GM12873 (cell line): ENCODE measurements around the gene SATB2.

ENCODE experiments used
- TF ChIP-seq, protein P1 (sequence below): IDR thresholded peaks from 2 replicates; pipeline ENCODE4 v1.5.1; 2012; ENCODE audit warnings: low read depth, mild to moderate bottlenecking, moderate library complexity, low read length, control low read depth; ENCODE audit not compliant: insufficient read depth; ENCODE audit errors: missing control alignments

SATB2 gene

DNA sequence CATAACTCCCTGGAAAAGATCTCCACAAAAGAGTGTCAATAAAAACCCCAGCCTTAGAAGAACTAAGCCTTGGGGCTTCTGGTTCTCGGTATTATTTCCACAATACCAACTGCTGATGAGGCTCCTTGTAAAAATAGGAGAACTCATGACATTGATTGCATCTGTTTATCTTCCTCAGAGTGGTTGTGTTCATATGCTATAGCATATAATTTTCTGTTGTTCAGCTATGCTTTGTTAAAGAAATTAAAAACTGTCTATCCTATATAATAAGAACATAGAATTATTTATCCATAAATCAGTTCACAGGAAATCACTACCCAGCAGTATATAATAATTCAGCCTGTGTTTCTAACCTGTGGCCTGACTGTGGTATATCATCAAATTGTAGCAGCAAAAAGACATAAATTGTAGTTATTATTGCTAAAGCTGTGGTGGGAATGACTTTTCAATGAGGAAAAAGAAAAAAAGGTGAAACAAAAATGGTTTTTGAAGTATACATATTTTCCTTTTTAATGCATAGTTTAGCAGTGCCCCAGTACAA is 68.9 kb downstream of the SATB2 start:
- TF ChIP-seq, protein P1, sequence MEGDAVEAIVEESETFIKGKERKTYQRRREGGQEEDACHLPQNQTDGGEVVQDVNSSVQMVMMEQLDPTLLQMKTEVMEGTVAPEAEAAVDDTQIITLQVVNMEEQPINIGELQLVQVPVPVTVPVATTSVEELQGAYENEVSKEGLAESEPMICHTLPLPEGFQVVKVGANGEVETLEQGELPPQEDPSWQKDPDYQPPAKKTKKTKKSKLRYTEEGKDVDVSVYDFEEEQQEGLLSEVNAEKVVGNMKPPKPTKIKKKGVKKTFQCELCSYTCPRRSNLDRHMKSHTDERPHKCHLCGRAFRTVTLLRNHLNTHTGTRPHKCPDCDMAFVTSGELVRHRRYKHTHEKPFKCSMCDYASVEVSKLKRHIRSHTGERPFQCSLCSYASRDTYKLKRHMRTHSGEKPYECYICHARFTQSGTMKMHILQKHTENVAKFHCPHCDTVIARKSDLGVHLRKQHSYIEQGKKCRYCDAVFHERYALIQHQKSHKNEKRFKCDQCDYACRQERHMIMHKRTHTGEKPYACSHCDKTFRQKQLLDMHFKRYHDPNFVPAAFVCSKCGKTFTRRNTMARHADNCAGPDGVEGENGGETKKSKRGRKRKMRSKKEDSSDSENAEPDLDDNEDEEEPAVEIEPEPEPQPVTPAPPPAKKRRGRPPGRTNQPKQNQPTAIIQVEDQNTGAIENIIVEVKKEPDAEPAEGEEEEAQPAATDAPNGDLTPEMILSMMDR, result no peak

DNA sequence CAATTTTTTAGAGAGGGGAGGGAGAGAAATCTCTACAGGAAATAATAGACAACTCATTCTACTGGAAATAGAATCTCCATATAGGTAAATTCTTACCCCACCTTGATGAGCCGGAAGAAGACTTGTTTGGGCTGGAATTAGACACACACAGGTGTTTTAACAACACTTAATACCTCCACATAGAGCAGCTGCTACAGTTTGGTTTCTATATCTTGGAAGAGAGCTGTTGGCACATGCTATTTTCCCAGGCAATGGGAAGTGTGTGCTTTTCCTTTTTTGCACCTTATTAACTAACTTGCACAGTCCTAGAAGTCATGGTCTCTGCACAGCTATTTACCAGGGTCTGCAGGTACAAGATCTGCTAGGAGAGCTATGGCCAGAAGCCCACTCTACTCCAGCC is 73.7 kb downstream of the SATB2 start:
- TF ChIP-seq, protein P1, result no peak

DNA sequence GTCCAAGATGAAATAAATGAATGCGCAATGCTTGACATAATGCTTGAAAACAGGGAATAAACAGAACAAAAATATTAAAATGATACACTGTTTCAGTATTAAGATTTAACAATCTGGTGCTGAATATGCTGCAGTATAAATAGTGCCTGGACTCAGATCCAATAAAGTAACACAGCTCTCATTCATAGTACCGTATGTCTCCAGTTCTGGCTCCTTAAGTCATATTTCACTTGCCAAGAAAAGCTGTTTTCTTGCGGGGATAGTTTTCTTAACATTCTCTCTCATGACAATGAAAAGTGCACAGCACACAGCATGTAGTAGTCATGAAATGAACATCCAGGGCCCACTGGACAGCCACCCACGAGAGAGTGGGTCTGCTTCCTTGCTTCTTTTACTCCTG is 74.7 kb downstream of the SATB2 start:
- TF ChIP-seq, protein P1, result no peak

DNA sequence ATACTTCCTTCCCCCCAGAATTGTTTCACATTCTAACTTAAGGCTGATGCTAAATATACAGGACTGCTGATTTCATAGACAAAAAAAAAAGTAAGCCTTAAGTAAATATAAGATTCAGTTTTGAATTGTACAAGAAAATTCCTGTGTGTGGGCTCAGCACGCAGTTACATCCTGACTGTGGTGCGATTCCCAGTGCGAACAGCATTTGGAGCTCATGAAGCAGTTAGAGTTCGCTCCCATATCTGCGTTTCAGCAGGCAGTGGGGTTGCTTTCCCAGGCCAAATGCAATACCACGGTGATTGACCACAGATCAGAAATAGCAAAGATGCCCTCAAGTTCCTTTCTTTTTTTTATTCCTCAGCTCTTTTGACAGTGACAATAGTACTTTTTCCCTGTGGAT is 75.6 kb downstream of the SATB2 start:
- TF ChIP-seq, protein P1, result no peak

DNA sequence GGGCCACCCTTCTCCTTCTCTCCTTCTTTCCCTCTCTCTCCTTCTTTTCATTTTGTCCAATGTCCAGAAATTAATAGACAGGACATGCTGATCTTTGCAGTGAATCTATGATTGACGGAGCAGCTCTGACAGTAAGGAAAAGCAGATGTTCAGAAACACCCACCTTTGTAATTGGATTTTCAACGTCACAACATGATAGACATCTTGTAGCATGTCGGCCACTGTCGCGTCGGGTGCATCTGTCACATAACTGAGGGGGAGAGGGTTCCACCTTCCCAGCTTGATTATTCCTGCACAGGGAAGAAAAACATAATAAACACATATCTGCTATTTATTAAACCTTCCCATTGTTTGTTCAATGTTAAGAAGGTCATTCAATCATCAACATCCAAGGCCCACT is 76.2 kb downstream of the SATB2 start:
- TF ChIP-seq, protein P1, result no peak

DNA sequence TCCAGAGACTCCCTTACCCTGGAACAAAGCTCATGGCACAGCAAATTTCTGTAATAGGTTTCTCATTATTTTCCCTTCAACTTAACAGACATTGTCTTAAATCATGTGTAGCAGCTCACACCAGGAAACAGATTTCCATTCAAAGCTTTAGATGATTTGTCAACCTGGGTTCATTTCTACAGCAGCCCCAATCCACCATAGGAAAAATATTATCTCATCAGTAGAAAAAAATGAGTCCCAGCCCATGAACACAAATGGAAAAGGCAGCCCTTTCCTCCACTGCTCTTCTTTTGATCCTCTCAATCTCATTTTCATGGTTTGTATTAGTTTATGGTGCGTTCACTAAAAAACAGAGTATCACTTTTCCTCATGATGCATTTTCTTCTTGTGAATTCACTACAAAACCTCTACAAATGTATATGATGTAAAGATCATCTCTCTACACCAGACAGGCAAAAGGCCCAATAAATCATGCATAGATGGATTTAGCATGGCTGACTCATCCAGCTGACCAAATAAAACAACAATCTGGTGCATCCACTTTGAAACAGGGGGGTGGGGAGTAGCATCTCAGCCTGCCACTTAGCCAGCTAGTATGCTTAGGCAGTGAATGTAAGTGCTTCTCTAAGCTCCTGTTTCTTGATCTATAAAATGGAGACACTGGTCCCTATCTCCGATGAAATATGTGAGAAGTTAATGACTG is 78.6 kb downstream of the SATB2 start:
- TF ChIP-seq, protein P1, result no peak

DNA sequence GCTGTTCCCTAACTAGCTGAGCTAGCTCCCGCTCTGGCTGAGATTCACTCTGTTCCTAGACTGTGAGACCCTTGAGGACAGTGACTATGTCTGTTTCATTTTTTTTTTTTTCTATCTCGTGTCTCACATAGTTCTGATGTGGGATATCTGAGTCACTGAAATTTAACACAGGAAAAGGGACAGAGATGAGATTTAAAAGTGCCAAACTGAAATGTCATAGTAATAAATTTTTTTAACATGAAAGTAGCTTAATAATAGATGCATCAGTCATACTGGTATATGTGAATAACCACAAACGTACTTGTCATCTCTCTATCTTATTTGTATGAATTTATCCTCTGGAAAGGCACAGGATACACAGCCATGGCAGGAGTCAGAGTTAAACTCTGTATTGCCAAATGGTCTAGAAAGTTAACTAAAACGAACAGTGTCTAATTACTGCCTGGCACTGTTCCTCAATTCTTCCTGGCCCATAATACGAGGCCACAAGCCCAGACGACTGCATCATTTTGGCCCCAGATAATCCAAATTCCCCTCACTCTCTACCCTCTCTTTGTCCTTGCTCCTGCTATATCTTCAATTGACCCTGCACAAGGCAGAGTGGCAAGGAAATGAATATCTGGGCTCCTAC is 87.5 kb downstream of the SATB2 start:
- TF ChIP-seq, protein P1, result no peak
